HG03139 (cell line): ENCODE measurements around the gene CASP8AP2.
"Not testable (repeated sequence)": the region's sequence is repeated elsewhere in the genome, so short reads cannot be mapped to it uniquely, and the experiment has no call there.

Experiments
- ATAC-seq: cut with Tn5 transposase; IDR thresholded peaks from one replicate; pipeline ENCODE4 v1.9.1; 2021; ENCODE audit not compliant: unreplicated experiment

CASP8AP2 gene

GRCh38 chr6:89886378-89887120, 56.9 kb downstream of the CASP8AP2 start:
- ATAC-seq: no peak

- no peak for ATAC-seq
These were observed 57.9 kb downstream of the CASP8AP2 start for GRCh38 chr6:89887452-89888137.

GRCh38 chr6:89888138-89888514, 58.4 kb downstream of the CASP8AP2 start:
- ATAC-seq: no peak

DNA sequence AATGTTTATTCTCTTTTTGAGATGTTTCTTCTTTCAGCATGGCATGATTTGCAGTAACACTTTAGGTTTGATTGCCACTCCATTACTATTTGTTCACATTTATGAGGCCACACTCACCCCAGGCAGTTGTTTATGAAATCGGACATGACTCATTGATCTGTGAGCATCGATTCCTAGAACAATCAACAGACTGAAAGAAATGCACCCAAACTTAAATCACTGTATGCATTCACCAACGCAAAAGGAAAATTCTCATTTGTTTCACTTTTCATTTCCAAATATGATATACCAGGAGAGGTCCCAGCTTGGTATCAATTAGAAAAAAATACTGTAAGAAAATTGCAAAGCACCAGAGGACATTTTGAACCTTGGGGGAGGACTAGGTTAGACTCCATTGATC, 59.2 kb downstream of the CASP8AP2 start:
- no peak for ATAC-seq

DNA sequence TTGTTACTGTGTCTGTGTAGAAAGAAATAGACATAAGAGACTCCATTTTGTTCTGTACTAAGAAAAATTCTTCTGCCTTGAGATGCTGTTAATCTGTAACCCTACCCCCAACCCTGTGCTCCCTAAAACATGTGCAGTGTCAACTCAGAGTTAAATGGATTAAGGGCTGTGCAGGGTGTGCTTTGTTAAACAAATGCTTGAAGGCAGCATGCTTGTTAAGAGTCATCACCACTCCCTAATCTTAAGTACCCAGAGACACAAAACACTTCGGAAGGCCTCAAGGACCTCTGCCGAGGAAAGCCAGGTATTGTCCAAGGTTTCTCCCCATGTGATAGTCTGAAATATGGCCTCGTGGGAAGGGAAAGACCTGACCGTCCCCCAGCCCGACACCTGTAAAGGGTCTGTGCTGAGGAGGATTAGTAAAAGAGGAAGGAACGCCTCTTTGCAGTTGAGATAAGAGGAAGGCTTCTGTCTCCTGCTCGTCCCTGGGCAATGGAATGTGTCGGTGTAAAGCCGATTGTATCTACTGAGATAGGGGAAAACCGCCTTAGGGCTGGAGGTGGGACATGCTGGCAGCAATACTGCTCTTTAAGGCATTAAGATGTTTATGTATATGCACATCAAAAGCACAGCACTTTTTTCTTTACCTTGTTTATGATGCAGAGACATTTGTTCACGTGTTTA, 61.3 kb downstream of the CASP8AP2 start:
- ATAC-seq: not testable (repeated sequence)

DNA sequence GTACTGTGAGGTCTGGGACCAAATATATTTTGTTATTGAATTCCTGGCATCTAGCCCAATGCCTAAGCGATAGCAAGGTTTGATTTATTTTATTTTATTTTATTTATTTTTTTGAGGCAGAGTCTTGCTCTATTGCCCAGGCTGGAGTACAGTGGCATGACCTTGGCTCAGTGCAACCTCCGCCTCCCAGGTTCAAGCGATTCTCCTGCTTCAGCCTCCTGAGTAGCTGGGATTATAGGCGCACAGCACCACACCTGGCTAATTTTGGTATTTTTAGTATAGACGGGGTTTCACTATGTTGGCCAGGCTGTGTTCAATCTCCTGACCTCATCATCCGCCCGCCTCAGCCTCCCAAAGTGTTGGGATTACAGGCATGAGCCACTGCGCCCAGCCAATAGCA, 62.9 kb downstream of the CASP8AP2 start:
- not testable (repeated sequence) for ATAC-seq

- ATAC-seq: no peak
These were observed 64.5 kb downstream of the CASP8AP2 start, which contains the start of gene GJA10 for GRCh38 chr6:89894169-89894568. Gene GJA10, plus strand, starts transcription at chr6:89894469. Its CDS starts 0 bp downstream, at chr6:89894469.

- no peak for ATAC-seq
These were observed 65.7 kb downstream of the CASP8AP2 start for GRCh38 chr6:89895276-89895874.

GRCh38 chr6:89910001-89910901, 80.6 kb downstream of the CASP8AP2 start:
- not testable (repeated sequence) for ATAC-seq

DNA sequence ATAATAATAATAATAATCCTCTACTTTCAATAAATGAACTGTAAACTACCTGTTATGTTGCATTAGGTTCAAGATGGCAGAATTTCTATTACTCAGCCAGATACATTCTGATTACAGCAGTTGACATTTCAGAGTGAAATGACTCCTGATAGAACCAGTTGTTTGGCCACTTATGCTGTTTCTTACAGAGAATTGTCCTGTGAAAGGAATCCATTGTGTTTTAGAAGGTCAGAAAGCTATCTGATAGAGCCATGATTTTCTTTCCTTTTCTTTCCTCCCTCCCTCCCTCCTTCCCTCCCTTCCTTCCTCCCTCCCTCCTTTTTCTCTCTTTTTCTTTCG, 81.2 kb downstream of the CASP8AP2 start:
- ATAC-seq: no peak

DNA sequence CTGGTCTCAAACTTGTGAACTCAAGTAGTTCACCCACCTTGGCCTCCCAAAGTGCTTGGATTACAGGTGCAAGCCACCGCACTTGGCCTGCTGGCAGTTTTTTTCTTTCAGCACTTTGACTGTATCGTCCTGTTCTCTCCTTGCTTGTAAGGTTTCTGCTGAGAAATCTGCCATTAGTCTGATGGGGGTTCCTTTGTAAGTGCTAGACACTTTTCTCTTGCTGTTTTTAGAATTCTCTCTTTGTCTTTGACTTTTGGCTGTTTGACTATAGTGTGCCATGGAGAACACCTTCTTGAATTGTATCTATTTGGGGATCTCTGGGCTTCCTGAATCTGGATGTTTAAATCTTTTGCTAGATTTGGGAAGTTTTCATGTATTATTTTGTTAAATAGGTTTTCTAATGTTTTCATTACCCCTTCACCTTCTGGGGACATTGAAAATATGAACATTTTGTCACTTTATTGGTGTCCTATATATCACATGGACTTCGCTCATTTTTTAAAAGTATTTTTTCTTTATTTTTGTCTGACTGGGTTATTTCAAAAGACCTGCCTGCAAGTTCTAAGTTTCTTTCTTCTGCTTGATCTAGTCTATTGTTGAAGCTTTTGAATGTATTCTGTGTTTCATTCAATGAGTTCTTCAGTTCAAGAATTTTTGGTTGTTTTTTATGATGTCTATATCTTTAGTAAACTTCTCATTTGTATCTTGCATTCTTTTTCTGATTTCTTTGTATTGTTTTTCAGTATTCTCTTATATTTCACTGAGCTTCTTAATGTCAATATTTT, 86.6 kb downstream of the CASP8AP2 start:
- no peak for ATAC-seq

DNA sequence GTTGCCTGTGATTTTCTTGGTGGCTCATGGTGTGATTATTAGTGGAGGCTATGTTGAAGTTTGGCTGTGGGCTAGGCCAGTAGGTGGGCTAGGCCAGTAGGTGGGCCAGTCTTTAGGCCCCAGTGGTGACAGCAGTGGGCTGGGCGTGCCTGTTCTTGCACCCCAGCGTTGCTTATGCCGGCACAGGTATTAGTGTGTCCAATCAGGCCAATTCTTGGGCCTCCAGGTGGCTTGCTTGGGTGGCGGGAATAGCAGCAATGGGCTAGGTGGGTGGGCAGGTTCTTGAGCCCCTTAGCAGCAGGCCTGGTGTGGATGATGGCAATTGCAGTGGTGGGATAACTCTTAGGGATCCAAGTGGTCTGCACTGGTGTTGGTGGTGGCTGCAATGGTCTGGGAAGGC, 87.5 kb downstream of the CASP8AP2 start:
- ATAC-seq: no peak

- ATAC-seq: no peak
These were observed 88.2 kb downstream of the CASP8AP2 start for GRCh38 chr6:89917801-89918366.
